ENCODE measurements around the gene SLC39A3. TPM values are rescaled to one million over a fixed set of nuclear protein-coding genes. Genes with fewer than 3 reads are reported as not detected.

SLC39A3 gene
- total and polyA plus RNA-seq, 2 of the 8 experiments (the other 6 are each of a cell fraction or from before 2014, with no cell fraction given) = 33.0 to 52.9 TPM

DNA sequence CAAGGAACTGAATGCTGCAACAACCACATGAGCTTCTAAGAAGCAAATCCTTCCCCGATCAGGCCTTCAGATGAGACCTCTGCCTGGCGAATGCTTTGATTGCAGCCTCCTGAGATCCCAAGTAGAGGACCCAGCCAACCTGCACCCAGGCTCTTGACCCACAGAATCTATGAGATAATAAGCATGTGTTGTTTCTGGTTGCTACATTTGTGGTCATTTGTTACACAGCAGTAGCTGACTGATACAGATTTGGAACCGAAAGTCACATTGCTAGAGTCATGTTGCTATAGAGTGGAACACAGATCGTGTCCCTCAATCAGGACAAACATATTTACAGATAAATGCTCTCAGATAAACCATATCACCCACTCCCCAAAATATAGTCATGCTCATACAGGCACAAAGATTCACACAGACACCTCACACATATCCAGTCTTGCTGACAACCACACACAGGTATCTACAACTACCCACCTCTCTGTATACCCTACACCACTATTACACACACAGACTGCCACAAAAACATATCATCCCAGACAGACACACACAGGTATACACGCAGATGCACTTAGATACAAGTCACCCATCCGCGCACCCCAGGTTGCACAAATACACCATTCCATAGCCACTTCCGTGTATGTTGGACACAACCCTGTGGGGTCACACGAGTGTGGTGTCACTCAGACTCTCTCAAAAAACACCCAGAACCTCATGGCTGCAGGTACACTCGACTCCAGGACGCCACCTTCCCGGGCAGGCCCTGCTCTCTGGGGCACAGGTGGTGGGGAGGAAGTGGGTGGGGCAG lies 24.1 kb downstream of the SLC39A3 start (continued):
- TF ChIP-seq, protein P1, sequence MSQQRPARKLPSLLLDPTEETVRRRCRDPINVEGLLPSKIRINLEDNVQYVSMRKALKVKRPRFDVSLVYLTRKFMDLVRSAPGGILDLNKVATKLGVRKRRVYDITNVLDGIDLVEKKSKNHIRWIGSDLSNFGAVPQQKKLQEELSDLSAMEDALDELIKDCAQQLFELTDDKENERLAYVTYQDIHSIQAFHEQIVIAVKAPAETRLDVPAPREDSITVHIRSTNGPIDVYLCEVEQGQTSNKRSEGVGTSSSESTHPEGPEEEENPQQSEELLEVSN (IDR thresholded peaks at IDR 0.05) = no peak
- TF ChIP-seq KDM4A (IDR thresholded peaks at IDR 0.05; ENCODE audit: low read depth, low read length, severe bottlenecking) (no peak), CBX8 (IDR thresholded peaks at IDR 0.05; ENCODE audit: borderline replicate concordance, low read depth, low read length) (no peak), ZNF274 (IDR thresholded peaks at IDR 0.05; ENCODE audit: borderline replicate concordance, extremely low read depth, low read length) (no peak), NANOG (IDR thresholded peaks at IDR 0.05; ENCODE audit: insufficient read depth, low read depth, low read length, poor library complexity, severe bottlenecking) (no peak), EGR1 (IDR thresholded peaks at IDR 0.05; ENCODE audit: borderline replicate concordance, low read depth, low read length) (no peak)
- TF ChIP-seq, protein P2, sequence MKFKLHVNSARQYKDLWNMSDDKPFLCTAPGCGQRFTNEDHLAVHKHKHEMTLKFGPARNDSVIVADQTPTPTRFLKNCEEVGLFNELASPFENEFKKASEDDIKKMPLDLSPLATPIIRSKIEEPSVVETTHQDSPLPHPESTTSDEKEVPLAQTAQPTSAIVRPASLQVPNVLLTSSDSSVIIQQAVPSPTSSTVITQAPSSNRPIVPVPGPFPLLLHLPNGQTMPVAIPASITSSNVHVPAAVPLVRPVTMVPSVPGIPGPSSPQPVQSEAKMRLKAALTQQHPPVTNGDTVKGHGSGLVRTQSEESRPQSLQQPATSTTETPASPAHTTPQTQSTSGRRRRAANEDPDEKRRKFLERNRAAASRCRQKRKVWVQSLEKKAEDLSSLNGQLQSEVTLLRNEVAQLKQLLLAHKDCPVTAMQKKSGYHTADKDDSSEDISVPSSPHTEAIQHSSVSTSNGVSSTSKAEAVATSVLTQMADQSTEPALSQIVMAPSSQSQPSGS (IDR thresholded peaks at IDR 0.05; ENCODE audit: low read length) = no peak
- TF ChIP-seq, protein P3, sequence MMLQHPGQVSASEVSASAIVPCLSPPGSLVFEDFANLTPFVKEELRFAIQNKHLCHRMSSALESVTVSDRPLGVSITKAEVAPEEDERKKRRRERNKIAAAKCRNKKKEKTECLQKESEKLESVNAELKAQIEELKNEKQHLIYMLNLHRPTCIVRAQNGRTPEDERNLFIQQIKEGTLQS (IDR thresholded peaks at IDR 0.05; ENCODE audit: insufficient read depth, low read depth, low read length) = no peak

Data from H1 (cell line).